Measurements from ENCODE around the gene AFF3.
A peak's percentile ranks its signal among the peaks of the same experiment; 100 is the strongest.

The AFF3 gene

DNA sequence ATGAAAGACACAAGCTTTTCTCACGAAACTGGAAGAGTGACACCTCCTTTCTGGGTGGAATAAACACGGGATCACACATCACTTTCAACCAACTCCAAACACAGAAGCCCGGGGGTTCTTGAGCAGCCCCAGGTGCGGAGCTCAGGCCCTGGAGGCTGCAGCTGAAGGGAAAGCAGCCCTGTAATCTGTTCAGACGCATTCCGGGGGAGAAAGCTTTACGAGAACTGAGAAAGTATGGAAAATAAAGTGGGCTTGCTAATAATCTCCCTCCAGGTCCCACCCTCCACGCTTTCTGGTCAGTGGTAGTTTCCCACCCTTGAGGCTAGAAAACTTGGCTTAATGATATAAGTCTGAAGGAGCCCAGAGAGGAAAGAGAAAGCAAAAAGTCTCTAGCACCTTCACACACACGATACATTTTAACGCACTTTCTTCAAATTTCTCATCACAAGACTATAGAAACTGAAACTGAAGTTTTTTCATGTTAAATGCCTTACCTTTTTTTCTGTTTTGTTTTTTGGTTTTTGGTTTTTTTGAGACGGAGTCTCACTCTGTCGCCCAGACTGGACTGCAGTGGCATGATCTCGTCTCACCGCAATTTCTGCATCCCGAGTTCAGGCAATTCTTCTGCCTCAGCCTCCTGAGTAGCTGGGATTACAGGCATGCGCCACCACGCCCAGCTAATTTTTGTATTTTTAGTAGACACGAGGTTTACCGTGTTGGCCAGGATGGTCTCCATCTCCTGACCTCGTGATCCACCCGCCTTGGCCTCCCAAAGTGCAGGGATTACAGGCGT, 141.3 kb downstream of the AFF3 start:
- TF ChIP-seq, protein P1, sequence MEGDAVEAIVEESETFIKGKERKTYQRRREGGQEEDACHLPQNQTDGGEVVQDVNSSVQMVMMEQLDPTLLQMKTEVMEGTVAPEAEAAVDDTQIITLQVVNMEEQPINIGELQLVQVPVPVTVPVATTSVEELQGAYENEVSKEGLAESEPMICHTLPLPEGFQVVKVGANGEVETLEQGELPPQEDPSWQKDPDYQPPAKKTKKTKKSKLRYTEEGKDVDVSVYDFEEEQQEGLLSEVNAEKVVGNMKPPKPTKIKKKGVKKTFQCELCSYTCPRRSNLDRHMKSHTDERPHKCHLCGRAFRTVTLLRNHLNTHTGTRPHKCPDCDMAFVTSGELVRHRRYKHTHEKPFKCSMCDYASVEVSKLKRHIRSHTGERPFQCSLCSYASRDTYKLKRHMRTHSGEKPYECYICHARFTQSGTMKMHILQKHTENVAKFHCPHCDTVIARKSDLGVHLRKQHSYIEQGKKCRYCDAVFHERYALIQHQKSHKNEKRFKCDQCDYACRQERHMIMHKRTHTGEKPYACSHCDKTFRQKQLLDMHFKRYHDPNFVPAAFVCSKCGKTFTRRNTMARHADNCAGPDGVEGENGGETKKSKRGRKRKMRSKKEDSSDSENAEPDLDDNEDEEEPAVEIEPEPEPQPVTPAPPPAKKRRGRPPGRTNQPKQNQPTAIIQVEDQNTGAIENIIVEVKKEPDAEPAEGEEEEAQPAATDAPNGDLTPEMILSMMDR (IDR thresholded peaks at IDR 0.05; ENCODE audit: low read depth, low read length): no peak
- DNase-seq (ENCODE audit: low read depth, low spot score): no peak
- no peak overlapping the region for H3K4me3 ChIP-seq (ENCODE audit: low read depth, low read length)
- in situ Hi-C loops (cut with HindIII; ENCODE audit: low sequenced_read_pairs): no loop called here

DNA sequence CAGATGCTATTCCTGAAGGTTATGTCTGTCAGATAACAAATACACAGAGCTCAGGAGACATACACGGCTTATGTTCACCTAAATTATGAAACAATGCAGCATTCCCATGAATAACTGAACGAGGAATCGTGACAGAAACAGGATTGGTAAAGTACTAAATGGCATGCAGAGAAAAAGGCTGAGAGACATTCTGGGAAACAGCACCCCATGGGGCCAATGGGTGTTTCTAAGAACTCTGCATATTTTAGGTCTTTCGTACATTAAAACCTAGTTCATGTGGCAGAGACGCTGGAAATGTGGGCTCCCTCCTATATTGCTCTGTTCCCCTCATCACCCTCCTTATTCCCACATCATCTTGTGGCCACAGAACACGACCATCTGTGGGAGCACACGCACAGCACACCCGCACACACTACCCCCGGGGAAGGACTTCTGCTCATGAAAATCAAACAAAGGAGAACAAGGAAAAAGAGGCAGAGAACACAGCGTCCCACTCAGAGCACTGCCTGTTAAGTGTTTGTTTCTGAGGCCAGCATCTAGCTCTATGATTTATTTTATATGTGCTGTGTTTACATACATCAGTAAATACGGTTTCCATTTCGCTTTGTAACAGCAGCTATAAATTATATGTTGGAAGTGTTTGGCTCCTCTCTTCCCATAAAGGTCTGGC, 143.6 kb downstream of the AFF3 start:
- in situ Hi-C loops (cut with HindIII; ENCODE audit: low sequenced_read_pairs): no loop called here
- no peak overlapping the region for H3K4me3 ChIP-seq (ENCODE audit: low read depth, low read length)
- TF ChIP-seq, protein P1 (IDR thresholded peaks at IDR 0.05; ENCODE audit: low read depth, low read length): no peak
- no peak for DNase-seq (ENCODE audit: low read depth, low spot score)

DNA sequence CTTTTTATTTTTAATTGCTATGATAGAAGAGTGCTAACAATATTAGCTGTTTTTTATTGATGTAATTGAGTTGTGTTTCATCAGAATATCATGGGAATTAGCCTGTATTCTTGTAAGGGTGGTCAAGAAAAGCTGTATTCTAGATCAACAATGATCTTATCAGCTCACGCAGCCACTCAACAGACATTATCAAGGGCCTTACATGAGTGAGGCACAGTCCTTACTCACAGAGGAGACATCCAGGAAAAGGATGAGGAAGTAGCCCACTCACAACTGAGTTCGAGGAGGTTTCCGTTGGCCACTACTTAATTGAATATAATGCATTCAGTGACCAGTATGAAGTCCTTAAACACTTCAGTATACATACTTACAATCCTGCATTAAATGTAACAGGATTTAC, 152.5 kb downstream of the AFF3 start:
- in situ Hi-C loops (cut with HindIII; ENCODE audit: low sequenced_read_pairs): no loop called here
- DNase-seq (ENCODE audit: low read depth, low spot score): no peak
- no peak overlapping the region for H3K4me3 ChIP-seq (ENCODE audit: low read depth, low read length)
- TF ChIP-seq, protein P1 (IDR thresholded peaks at IDR 0.05; ENCODE audit: low read depth, low read length): no peak

DNA sequence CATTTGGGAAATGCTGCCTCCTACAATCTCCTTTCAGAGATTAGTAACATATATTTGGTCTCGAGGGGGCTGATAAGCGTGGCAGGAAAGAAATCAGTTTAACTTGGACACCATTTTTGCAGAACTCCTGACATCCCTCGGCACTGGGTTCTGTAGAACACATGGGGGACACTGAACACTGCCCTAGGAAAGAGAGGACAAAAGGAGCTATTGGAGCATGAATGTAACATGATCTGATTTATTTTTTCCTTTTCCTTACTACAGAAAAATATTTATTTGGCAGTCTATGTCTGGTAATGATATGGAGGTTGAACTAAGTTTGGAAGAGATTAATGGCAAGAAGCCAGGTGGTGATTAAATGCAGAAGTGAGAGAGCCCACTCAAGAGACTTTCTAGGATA, 153.8 kb downstream of the AFF3 start:
- DNase-seq (ENCODE audit: low read depth, low spot score): no peak
- in situ Hi-C loops (cut with HindIII; ENCODE audit: low sequenced_read_pairs): no loop called here
- TF ChIP-seq, protein P1 (IDR thresholded peaks at IDR 0.05; ENCODE audit: low read depth, low read length): no peak
- no peak overlapping the region for H3K4me3 ChIP-seq (ENCODE audit: low read depth, low read length)

DNA sequence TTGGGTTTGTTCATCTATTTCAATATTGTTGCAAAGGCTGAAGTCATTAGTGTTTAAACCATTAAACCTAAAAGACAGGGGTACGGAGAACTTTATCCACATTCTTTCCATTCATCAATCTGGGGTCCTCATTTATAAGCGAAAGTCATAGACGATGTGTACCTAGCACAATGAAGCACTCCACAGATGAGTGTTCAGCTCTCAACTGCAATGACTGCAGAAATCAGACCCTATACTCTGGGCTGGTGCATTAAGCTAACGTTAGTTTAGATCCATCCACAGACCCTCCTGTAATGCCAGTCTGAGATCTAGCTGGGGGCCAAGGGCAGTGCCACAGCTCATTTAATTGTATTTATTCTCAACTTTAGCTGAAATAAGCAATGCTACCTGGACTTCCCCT, 155.2 kb downstream of the AFF3 start:
- H3K4me3 ChIP-seq (ENCODE audit: low read depth, low read length): no peak overlapping the region
- TF ChIP-seq, protein P1 (IDR thresholded peaks at IDR 0.05; ENCODE audit: low read depth, low read length): no peak
- in situ Hi-C loops (cut with HindIII; ENCODE audit: low sequenced_read_pairs): no loop called here

DNA sequence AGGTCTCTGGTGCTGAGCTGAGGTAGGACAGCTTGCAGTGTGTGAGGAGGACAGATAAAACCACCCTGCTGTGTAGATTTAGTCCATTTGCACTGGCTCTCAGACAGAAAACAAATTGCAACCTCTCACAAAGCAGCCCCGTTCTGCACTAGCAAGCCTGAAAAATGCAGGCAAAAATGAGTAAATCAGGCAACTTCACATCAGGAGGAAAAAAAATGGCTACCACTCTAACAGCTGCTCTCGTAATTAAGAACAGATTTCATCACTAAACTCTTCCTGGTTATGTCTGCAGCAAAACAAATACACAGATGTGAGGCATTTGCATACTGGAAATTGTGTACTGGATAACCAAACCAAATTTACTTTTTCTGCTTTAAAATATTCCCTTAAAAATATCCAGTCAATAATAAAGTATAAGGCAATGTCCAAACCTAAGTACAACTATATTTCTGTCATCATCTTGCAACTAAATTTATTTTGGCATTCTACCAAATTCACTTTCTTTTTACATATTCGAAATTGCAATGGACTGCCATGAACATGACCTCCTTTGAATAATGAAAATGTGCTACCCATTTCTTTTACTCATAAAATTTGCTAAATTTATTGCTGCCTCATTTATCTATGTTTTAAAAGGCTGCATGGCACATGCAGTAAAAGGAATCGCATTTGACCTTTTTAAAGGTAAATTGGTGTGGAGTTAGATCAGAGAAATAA, 157.4 kb downstream of the AFF3 start:
- DNase-seq (ENCODE audit: low read depth, low spot score): peak; percentile 58

More for the DNA sequence above, 155.2 kb downstream of the AFF3 start:
- no peak for DNase-seq (ENCODE audit: low read depth, low spot score)

More for the DNA sequence above, 157.4 kb downstream of the AFF3 start:
- H3K4me3 ChIP-seq (ENCODE audit: low read depth, low read length): no peak overlapping the region
- in situ Hi-C loops (cut with HindIII; ENCODE audit: low sequenced_read_pairs): no loop called here
- TF ChIP-seq, protein P1 (IDR thresholded peaks at IDR 0.05; ENCODE audit: low read depth, low read length): no peak
